Thymus (tissue), 14 donors: ENCODE data around the gene STX4. TPM values are rescaled to one million over a fixed set of nuclear protein-coding genes. Genes with fewer than 3 reads are reported as not detected.

Source experiments
- DNase-seq, 9 donors: peaks; one replicate each; pipeline ENCODE4 v3.0.0-alpha.2; 2013; ENCODE audit warnings: low spot score in 9 of 9, low read depth in 6 of 9, missing footprints in 1 of 9
- H3K27ac ChIP-seq, 2 donors: one replicate each; pipeline ENCODE4 v1.5.1; 2013; ENCODE audit warnings: control low read depth in 1 of 2, low read depth in 1 of 2, low read length in 1 of 2, mild to moderate bottlenecking in 1 of 2, moderate library complexity in 1 of 2
- H3K27me3 ChIP-seq, 2 donors: one replicate each; pipeline ENCODE4 v1.5.1; 2013; ENCODE audit warnings: low read length in 1 of 2; ENCODE audit not compliant: control insufficient read depth in 2 of 2, insufficient read depth in 1 of 2
- H3K36me3 ChIP-seq, 2 donors: one replicate each; pipeline ENCODE4 v1.5.1; 2013; ENCODE audit warnings: low read length in 1 of 2, mild to moderate bottlenecking in 1 of 2, moderate library complexity in 1 of 2; ENCODE audit not compliant: control insufficient read depth in 2 of 2, insufficient read depth in 2 of 2
- H3K4me1 ChIP-seq, 2 donors: one replicate each; pipeline ENCODE4 v1.5.1; 2013; ENCODE audit warnings: low read length in 2 of 2; ENCODE audit not compliant: control insufficient read depth in 2 of 2, insufficient read depth in 2 of 2
- H3K4me3 ChIP-seq, 2 donors: one replicate each; pipeline ENCODE4 v1.5.1; 2013; ENCODE audit warnings: low read length in 2 of 2, control low read depth in 1 of 2, mild to moderate bottlenecking in 1 of 2
- H3K9me3 ChIP-seq, 2 donors: one replicate each; pipeline ENCODE4 v1.5.1; 2013; ENCODE audit warnings: low read length in 1 of 2, mild to moderate bottlenecking in 1 of 2; ENCODE audit not compliant: control insufficient read depth in 2 of 2, insufficient read depth in 1 of 2
- WGBS: extraction: QIAGEN DNeasy Blood & Tissue Kit; methylation state at CpG from one replicate; pipeline ENCODE4 v1.1.7; 2013; 5-methylcytosine and 5-hydroxymethylcytosine counted together
- long read RNA-seq, 10 donors: transcript quantifications; one replicate each; lab custom pipeline, GENCODE V29; 2026
- polyA plus RNA-seq: library from polyadenylated mRNA; stranded (reverse); fragments of 200-250 nt; gene quantifications from one replicate; pipeline ENCODE4 v1.2.3, GENCODE V29; 2013
- total RNA-seq: library from RNA; stranded (reverse); fragments of 120-200 nt; gene quantifications from one replicate; pipeline ENCODE4 v1.2.4, GENCODE V29; 2013
- donor health status: healthy.

The STX4 gene
- total RNA-seq = 20.0 TPM
- 108 TPM for polyA plus RNA-seq
- long read RNA-seq, donor 1 = 0 reads
- long read RNA-seq, donor 2 = 0 reads
- long read RNA-seq, donor 3, transcript STX4-201 (11 exons, 1,481 nt) = major isoform, 6 of 12 reads
- long read RNA-seq, donor 3, partial matches to known transcripts = 0 of 12 reads
- long read RNA-seq, donor 3, other reads (novel, unspliced or antisense) = 0 of 12 reads
- long read RNA-seq, donor 4, partial matches to known transcripts = 0 of 7 reads
- long read RNA-seq, donor 4, other reads (novel, unspliced or antisense) = 0 of 7 reads
- long read RNA-seq, donor 5, transcript STX4-201 (11 exons, 1,481 nt) = major isoform, 10 of 23 reads
- long read RNA-seq, donor 5, partial matches to known transcripts = 10 of 23 reads
- long read RNA-seq, donor 5, other reads (novel, unspliced or antisense) = 0 of 23 reads
- long read RNA-seq, donor 6, transcript STX4-201 (11 exons, 1,481 nt) = major isoform, 5 of 20 reads
- long read RNA-seq, donor 6, partial matches to known transcripts = 14 of 20 reads
- long read RNA-seq, donor 6, other reads (novel, unspliced or antisense) = 0 of 20 reads
- long read RNA-seq, donor 7, partial matches to known transcripts = 0 of 4 reads
- long read RNA-seq, donor 7, other reads (novel, unspliced or antisense) = 0 of 4 reads
- long read RNA-seq, donor 8, partial matches to known transcripts = 0 of 1 reads
- long read RNA-seq, donor 8, other reads (novel, unspliced or antisense) = 0 of 1 reads
- long read RNA-seq, donor 9, partial matches to known transcripts = 0 of 5 reads
- long read RNA-seq, donor 9, other reads (novel, unspliced or antisense) = 0 of 5 reads
- long read RNA-seq, donor 10, partial matches to known transcripts = 0 of 4 reads
- long read RNA-seq, donor 10, other reads (novel, unspliced or antisense) = 0 of 4 reads

GRCh38 chr16:31032736-31033708, at the start of gene STX4:
STX4 (plus strand) TSS chr16:31033558; CDS start chr16:31033806, 248 bp downstream.
- no peaks in the 10 kb centered on the region for H3K27me3 ChIP-seq
- no peaks in the 10 kb centered on the region for H3K9me3 ChIP-seq
- peaks cover 4 to 14% of the 10 kb centered on the region in 2 donors for H3K4me1 ChIP-seq
- peak within 1 kb of the TSS; percentile 91 to 92 for H3K27ac ChIP-seq
- DNase-seq = peak; percentile 89 to 98 (median 95)
- peaks cover 8 to 19% of the 10 kb centered on the region in 2 donors for H3K36me3 ChIP-seq
- under 1% methylated on average over 75 of the region's 75 CpGs for WGBS
- H3K4me3 ChIP-seq = peak within 1 kb of the TSS; percentile 73 to 92

- WGBS = 86% methylated on average over 14 of the region's 14 CpGs
- Histone ChIP-seq H3K36me3 (peaks cover 40 to 69% of the 10 kb centered on the region in 2 donors), H3K9me3 (no peaks in the 10 kb centered on the region), H3K4me1 (peaks cover 0 to 2% of the 10 kb centered on the region in 2 donors), H3K27me3 (no peaks in the 10 kb centered on the region), H3K4me3 (no peak overlapping the region), H3K27ac (no peak overlapping the region)
- no peak for DNase-seq
Observed at GRCh38 chr16:30983898-30984610, 49.3 kb upstream of the STX4 start.

GRCh38 chr16:30984669-30985400, 48.5 kb upstream of the STX4 start, which contains the start of gene HSD3B7:
HSD3B7 (plus strand) TSS chr16:30985207; CDS start chr16:30985659, 452 bp downstream.
- H3K4me1 ChIP-seq = peaks cover 0 to 2% of the 10 kb centered on the region in 2 donors
- no peak within 1 kb of the TSS for H3K4me3 ChIP-seq
- peak in 8 of 9 donors; percentile 15 to 70 (median 48) for DNase-seq
- WGBS = 52% methylated on average over 24 of the region's 24 CpGs
- H3K27ac ChIP-seq = peak within 1 kb of the TSS in 1 of 2 donors; percentile 43
- no peaks in the 10 kb centered on the region for H3K9me3 ChIP-seq
- H3K27me3 ChIP-seq = no peaks in the 10 kb centered on the region
- peaks cover 37 to 61% of the 10 kb centered on the region in 2 donors for H3K36me3 ChIP-seq

- H3K27me3 ChIP-seq = no peaks in the 10 kb centered on the region
- H3K36me3 ChIP-seq = peaks cover 29 to 54% of the 10 kb centered on the region in 2 donors
- H3K4me1 ChIP-seq = peaks cover 0 to 2% of the 10 kb centered on the region in 2 donors
- no peaks in the 10 kb centered on the region for H3K9me3 ChIP-seq
- H3K4me3 ChIP-seq = no peak overlapping the region
- H3K27ac ChIP-seq = peak overlapping the region in 1 of 2 donors; percentile 43
- WGBS = 82% methylated on average over 19 of the region's 20 CpGs
- DNase-seq = no peak
Observed at GRCh38 chr16:30985401-30986128, 47.8 kb upstream of the STX4 start.

GRCh38 chr16:30986129-30986991, 47.0 kb upstream of the STX4 start:
- 98% methylated on average over 29 of the region's 29 CpGs for WGBS
- no peaks in the 10 kb centered on the region for H3K9me3 ChIP-seq
- H3K36me3 ChIP-seq = peaks cover 24 to 46% of the 10 kb centered on the region in 2 donors
- H3K4me1 ChIP-seq = peaks cover 0 to 2% of the 10 kb centered on the region in 2 donors
- no peaks in the 10 kb centered on the region for H3K27me3 ChIP-seq
- no peak for DNase-seq
- no peak overlapping the region for H3K4me3 ChIP-seq
- H3K27ac ChIP-seq = no peak overlapping the region

- 98% methylated on average over 30 of the region's 30 CpGs for WGBS
- H3K27ac ChIP-seq = no peak overlapping the region
- H3K9me3 ChIP-seq = no peaks in the 10 kb centered on the region
- H3K27me3 ChIP-seq = no peaks in the 10 kb centered on the region
- peaks cover 16 to 34% of the 10 kb centered on the region in 2 donors for H3K36me3 ChIP-seq
- no peak for DNase-seq
- H3K4me1 ChIP-seq = peaks cover 0 to 2% of the 10 kb centered on the region in 2 donors
- H3K4me3 ChIP-seq = no peak overlapping the region
Observed at GRCh38 chr16:30987581-30988190, 45.7 kb upstream of the STX4 start.
